CD4-positive, alpha-beta T cell treated with Interleukin-15 for 1 hour (primary cell): ENCODE measurements around the gene PLXND1.
"Not testable (repeated sequence)": the region's sequence is repeated elsewhere in the genome, so short reads cannot be mapped to it uniquely, and the experiment has no call there.

Experiments
- DNase-seq: peaks from one replicate; pipeline ENCODE4 v3.0.0-alpha.2; 2020

PLXND1 gene

GRCh38 chr3:129521611-129522010 is 84.9 kb downstream of the PLXND1 start:
- no peak for DNase-seq

- DNase-seq, result no peak
These were observed 85.5 kb downstream of the PLXND1 start for GRCh38 chr3:129520960-129521359.

GRCh38 chr3:129519896-129520715 is 86.4 kb downstream of the PLXND1 start:
- no peak for DNase-seq

GRCh38 chr3:129519449-129519848 is 87.0 kb downstream of the PLXND1 start:
- DNase-seq, result no peak

- no peak for DNase-seq
These were observed 87.9 kb downstream of the PLXND1 start for GRCh38 chr3:129518581-129518980.

GRCh38 chr3:129518038-129518561 is 88.4 kb downstream of the PLXND1 start:
- no peak for DNase-seq

GRCh38 chr3:129517516-129517915 is 89.0 kb downstream of the PLXND1 start:
- no peak for DNase-seq

GRCh38 chr3:129515821-129516432 is 90.5 kb downstream of the PLXND1 start:
- not testable (repeated sequence) for DNase-seq

- DNase-seq, result not testable (repeated sequence)
These were observed 91.2 kb downstream of the PLXND1 start for GRCh38 chr3:129515108-129515820.

GRCh38 chr3:129514563-129514962 is 91.9 kb downstream of the PLXND1 start:
- DNase-seq, result no peak

GRCh38 chr3:129514110-129514509 is 92.4 kb downstream of the PLXND1 start:
- no peak for DNase-seq

GRCh38 chr3:129513705-129514104 is 92.8 kb downstream of the PLXND1 start:
- no peak for DNase-seq

GRCh38 chr3:129512595-129512994 is 93.9 kb downstream of the PLXND1 start:
- DNase-seq, result no peak

GRCh38 chr3:129507181-129507831 is 99.2 kb downstream of the PLXND1 start:
- DNase-seq, result no peak

GRCh38 chr3:129506231-129506742 is 100.2 kb downstream of the PLXND1 start:
- no peak for DNase-seq

GRCh38 chr3:129505341-129505740 is 101.1 kb downstream of the PLXND1 start:
- DNase-seq, result no peak
